Activated effector memory CD4-positive, alpha-beta T cell treated with anti-CD3 and anti-CD28 coated beads, Interleukin-2, amount 50 U/mL, for 16 hours (primary cell): Measurements from ENCODE around the gene FARS2.
A peak's percentile ranks its signal among the peaks of the same experiment; 100 is the strongest.

Experiments
- DNase-seq: peaks from one replicate; pipeline ENCODE4 v3.0.0-alpha.2; 2020

Gene FARS2

GRCh38 chr6:5515200-5515599 is 253.9 kb downstream of the FARS2 start:
- DNase-seq: no peak

- no peak for DNase-seq
Measured at GRCh38 chr6:5516036-5516435, 254.7 kb downstream of the FARS2 start.

- peak; percentile 67 for DNase-seq
Measured at GRCh38 chr6:5517796-5518195, 256.5 kb downstream of the FARS2 start.

- DNase-seq: no peak
Measured at GRCh38 chr6:5518936-5519491, 257.7 kb downstream of the FARS2 start.

- no peak for DNase-seq
Measured at GRCh38 chr6:5520796-5521195, 259.5 kb downstream of the FARS2 start.

- DNase-seq: no peak
Measured at GRCh38 chr6:5521322-5521721, 260.0 kb downstream of the FARS2 start.

- DNase-seq: no peak
Measured at GRCh38 chr6:5522147-5522546, 260.8 kb downstream of the FARS2 start.

- DNase-seq: no peak
Measured at GRCh38 chr6:5524110-5524509, 262.8 kb downstream of the FARS2 start.

- DNase-seq: no peak
Measured at GRCh38 chr6:5525209-5525608, 263.9 kb downstream of the FARS2 start.

GRCh38 chr6:5529015-5529414 is 267.7 kb downstream of the FARS2 start:
- no peak for DNase-seq

- DNase-seq: no peak
Measured at GRCh38 chr6:5529733-5530132, 268.4 kb downstream of the FARS2 start.

GRCh38 chr6:5531161-5531560 is 269.8 kb downstream of the FARS2 start:
- DNase-seq: no peak

GRCh38 chr6:5531853-5532375 is 270.6 kb downstream of the FARS2 start:
- DNase-seq: no peak

- DNase-seq: no peak
Measured at GRCh38 chr6:5532941-5533340, 271.6 kb downstream of the FARS2 start.

- DNase-seq: no peak
Measured at GRCh38 chr6:5534643-5535042, 273.3 kb downstream of the FARS2 start.

- no peak for DNase-seq
Measured at GRCh38 chr6:5536644-5537043, 275.3 kb downstream of the FARS2 start.

GRCh38 chr6:5537132-5537531 is 275.8 kb downstream of the FARS2 start:
- no peak for DNase-seq

GRCh38 chr6:5537967-5538366 is 276.7 kb downstream of the FARS2 start:
- no peak for DNase-seq

GRCh38 chr6:5540370-5540769 is 279.1 kb downstream of the FARS2 start:
- no peak for DNase-seq

GRCh38 chr6:5541025-5541424 is 279.7 kb downstream of the FARS2 start:
- DNase-seq: no peak

- DNase-seq: no peak
Measured at GRCh38 chr6:5541751-5542432, 280.6 kb downstream of the FARS2 start.

- DNase-seq: no peak
Measured at GRCh38 chr6:5547556-5547955, 286.2 kb downstream of the FARS2 start.

GRCh38 chr6:5550631-5551030 is 289.3 kb downstream of the FARS2 start:
- DNase-seq: no peak

- DNase-seq: no peak
Measured at GRCh38 chr6:5552243-5552642, 290.9 kb downstream of the FARS2 start.

GRCh38 chr6:5553767-5554166 is 292.5 kb downstream of the FARS2 start:
- DNase-seq: no peak
